GM19324 (cell line): ENCODE data around the gene SLC39A3.

ENCODE experiments used
- ATAC-seq: cut with Tn5 transposase; IDR thresholded peaks from one replicate; pipeline ENCODE4 v1.9.1; 2021; ENCODE audit warnings: mild to moderate bottlenecking, moderate library complexity; ENCODE audit not compliant: unreplicated experiment, low FRiP score

SLC39A3 gene

GRCh38 chr19:2751438-2751830 is 11.6 kb upstream of the SLC39A3 start:
- no peak for ATAC-seq

DNA sequence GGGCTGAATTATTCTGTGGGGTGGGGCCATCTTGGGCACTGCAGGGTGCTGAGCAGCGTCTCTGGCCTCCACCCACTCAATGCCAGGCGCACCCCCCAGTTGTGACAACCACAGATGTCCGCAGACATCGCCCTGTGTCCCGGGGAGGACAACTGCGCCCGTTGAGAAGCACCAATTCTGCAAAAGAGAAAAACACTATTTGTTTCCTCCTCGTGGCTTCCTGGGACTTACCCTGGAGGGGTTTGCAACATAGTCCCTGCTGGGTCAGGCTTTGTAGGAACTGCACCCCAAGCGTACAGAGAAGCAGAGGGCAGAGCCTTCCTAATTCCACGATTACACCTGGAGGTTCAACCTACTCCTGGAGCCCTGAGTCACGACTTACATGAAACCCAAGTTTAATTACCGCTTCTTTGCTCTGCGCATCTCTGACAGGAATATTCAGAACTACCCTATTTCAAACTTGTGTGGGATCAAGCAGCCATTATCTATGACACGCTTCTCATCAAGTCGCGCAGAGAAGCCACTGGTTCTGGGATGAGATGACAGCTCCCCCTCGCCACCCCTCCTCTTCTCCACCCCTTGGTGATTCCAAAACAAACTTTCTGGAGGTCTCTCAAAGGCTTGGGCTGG is 11.1 kb upstream of the SLC39A3 start:
- ATAC-seq, result no peak

DNA sequence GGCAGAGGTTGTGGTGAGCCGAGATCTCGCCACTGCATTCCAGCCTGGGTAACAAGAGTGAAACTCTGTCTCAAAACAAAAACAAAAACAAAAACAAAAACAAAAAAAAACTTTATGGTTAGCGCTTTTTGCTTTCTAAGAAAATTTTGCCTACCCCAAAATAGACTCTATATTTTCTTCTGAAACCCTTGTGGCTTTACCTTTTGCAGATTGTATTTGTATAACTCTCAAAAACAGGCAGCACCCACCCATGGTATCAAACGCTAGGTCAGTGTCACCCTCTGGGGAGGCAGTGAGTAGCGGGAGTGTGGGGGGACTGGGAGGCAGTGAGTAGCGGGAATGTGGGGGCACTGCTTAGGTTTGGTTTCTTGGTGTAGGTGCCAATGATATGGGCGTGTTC is 7.5 kb upstream of the SLC39A3 start:
- ATAC-seq, result peak; percentile 62

DNA sequence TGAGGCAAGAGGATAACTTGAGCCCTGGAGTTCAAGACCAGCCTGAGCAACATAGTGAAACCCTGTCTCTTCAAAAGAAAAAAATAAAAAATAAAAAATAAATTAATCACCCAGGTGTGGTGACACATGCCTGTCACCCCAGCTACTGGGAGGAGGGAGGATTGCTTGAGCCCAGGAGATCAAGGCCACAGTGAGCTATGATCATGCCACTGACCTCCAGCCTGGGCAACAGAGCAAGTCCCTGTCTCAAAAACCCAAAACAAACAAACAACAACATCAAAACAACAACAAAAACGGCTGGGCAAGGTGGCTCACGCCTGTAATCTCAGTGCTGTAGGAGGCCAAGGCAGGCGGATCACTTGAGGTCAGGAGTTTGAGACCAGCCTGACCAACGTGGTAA is 4.3 kb upstream of the SLC39A3 start:
- ATAC-seq, result no peak

- no peak for ATAC-seq
These were observed 3.3 kb upstream of the SLC39A3 start for GRCh38 chr19:2743099-2743498.

DNA sequence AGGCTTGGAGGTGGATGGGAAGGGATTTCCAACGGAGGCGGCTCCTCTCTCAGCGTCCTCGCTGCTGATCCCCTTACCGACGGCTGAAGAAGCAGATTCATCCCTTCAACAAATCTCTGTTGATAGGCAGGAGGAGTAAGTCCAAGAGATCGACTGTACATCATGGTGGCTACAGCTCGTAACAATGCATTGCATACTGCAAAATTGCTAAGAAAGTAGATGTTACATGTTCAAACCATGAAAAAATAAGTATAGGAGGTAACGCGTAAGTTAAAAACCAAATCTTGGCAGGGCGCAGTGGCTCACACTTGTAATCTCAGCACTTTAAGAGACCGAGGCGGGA is 468 bp upstream of the SLC39A3 start:
- ATAC-seq, result peak; percentile 5

DNA sequence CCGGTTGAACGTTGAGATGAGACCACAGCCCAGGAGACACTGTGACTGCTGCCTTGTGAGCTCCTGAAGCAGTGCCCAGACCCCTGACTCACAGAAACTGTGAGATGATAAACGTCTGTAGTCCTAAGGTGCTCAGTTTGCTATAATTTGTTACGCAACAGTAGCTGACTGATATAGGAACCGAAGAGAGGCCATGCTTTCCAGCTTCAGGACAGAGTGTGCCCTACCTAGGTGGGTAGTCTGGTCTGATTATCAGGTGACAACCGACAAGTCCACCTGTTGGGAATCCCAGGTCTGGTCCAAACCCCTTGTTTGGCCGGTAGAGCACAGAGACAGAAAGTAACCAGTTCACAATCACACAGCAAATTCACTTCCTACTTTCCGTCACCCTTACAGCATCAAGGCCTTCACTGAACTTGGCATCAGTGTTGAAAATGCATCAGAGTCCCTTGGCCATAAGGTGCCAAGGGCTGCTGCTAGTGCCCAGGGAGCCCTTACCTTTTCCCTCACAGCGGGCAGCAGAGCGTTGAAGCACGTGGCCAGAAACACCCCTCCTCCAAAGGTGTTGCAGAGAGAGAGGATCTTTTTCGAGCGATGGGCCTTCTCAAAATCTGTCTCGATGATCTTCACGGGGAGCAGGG is 3.1 kb downstream of the SLC39A3 start:
- no peak for ATAC-seq

GRCh38 chr19:2735374-2735773 is 4.4 kb downstream of the SLC39A3 start:
- ATAC-seq, result no peak

- ATAC-seq, result no peak
These were observed 5.1 kb downstream of the SLC39A3 start for GRCh38 chr19:2734589-2735288.

DNA sequence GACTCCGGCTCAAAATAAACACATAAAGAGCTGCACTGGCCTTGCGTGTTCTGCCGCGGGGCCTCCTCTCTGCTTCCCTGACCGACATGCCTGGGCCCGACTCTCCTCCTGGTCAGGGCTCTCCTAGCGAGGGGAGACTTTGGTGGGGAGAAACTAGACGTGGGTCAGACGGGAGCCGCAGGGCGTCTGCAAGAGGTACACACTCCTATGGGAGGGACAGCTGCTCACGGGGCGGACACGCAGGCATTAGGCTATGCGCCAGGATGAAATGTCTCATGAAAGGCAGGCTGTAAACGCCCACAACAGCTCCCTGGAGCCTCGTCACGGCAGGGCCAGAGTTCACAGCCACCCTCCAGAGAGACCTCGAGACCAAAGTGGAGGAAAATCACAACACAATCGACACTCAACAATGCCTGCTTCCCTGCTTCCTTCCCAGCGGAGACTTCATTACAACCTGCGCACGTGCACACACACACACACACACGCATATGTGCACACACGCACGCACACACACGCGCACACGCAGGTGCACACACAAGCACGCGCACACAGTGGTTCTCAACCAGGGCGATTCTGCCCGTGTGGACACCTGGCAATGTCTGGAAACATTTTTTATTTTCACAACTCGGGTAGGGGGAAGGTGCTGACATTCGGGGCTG is 5.8 kb downstream of the SLC39A3 start:
- ATAC-seq, result no peak

GRCh38 chr19:2732883-2733282 is 6.9 kb downstream of the SLC39A3 start:
- no peak for ATAC-seq

- ATAC-seq, result no peak
These were observed 7.6 kb downstream of the SLC39A3 start for GRCh38 chr19:2732157-2732725.

DNA sequence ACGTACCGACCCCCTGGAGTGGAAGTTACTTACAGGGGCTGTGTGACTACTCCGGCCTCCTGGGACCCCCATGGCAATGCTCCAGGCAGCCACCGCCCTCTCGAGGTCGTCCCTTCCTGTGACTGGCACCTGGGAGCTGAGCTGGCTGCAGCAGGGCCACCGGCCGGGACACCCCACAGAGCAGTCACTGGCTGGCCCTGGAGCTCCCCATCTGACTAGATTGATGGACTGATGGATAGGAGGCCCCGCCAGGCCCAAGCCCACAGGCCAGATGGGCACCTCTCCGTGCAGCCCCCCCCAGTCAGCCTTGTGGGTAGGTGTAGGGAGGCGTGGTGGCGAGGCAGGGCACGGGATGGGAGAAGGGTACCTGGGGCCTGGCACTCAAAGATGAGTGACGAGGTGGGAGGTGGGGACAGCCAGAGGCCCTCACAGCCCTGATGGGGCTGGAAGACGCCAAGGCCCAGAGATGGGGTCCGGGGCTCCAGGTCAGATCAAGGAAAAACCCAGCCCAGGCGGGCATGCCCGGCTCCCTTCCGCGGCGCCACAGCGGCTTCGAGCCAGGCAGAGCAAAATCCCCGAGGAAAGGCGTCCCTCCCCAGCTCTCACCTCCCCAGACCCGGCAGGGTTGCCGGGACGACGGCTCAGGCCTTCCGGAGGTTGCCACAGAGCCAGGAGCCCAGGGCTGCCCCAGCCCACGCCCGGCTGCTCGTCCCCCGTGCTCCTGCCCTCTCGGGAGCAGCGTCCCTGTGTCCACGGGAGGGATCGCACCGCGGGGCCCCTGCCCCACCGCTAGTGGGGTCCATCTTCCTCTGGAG is 8.4 kb downstream of the SLC39A3 start:
- no peak for ATAC-seq

DNA sequence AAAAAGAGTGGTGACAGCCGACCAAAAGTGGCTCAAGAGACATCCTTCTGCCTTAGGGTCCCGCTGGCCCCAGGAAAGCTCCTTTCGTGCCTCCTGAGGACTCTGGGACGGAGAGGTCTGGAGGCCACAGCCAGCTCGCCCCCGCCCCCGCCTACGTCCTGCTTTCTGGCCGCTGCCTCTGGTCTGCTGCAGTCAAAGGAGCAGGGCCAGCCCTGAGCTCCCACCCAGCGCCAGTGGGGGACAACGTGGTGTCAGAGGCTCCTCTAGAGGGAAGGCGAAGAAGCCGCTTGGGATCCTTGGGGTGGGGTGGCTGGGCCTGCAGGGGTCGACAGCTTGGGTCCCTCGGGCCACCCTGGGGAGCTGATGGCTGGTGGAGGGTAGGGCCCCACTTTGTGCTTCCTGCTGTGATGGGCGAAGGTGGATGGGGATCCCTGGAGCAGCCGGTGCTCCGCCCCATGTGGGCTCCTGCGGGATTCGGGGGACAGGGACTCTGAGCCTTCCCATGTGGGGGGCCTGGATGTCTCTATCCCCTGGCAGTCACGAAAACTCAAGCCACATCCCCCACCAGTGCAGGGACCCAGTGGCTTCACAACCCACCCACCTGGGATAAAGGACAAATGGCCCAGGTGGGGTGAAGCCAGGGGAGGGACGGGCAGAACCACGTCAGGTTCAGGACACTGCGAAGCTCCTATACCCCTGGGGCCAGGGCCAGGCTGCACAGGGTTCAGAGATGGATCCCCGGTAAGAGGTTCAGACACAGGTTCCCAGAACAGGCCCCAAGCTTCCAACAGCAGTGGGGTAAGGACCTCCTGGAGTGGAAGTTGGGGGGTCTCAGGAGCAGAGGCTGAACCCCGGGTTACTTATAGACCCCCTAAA is 9.6 kb downstream of the SLC39A3 start:
- ATAC-seq, result no peak

GRCh38 chr19:2728783-2729387 is 10.9 kb downstream of the SLC39A3 start:
- ATAC-seq, result no peak

GRCh38 chr19:2727640-2727944 is 12.2 kb downstream of the SLC39A3 start:
- no peak for ATAC-seq

DNA sequence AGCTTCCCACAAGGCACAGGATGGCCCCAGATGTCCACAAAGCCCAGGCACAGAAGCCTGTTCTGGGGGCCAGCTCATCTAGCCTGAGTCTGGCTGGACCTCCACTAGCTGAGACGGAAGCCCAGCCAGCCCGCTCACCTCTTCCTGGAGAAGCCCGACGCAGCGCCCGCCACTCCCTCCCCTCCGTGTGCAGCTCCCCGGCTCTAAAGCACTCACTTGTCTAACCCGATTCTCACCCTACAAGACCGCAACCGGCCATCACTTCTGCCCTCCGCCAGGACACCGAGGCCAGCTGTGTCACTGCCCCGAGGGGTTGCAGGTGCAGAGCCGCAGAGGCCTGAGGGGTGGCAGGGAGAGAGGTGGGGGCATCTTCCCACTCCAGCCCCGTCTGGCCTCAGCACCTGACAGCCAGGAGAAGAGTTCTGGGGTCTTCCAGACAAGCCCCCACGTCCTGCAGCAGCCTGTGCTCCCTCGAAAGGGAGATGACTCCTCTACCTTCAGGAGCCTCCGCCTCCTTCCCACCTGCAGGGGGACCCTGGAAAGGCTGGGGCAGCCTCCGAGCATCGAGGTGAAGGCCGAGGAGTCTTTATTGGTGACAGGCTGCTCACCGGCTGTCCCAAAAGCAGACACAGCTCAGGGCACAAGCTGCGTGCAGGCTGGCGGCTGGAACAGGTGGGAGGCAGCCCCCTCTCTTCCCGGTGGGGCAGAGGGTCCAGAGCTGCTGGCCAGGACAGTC is 12.7 kb downstream of the SLC39A3 start:
- ATAC-seq, result no peak

GRCh38 chr19:2726160-2726855 is 13.5 kb downstream of the SLC39A3 start:
- no peak for ATAC-seq
